ENCODE data around the gene CHCHD6. TPM values are rescaled to one million over a fixed set of nuclear protein-coding genes. Genes with fewer than 3 reads are reported as not detected.

CHCHD6 gene
- total RNA-seq, 2 donors from 2014 or later, result 23.6 to 34.4 TPM

DNA sequence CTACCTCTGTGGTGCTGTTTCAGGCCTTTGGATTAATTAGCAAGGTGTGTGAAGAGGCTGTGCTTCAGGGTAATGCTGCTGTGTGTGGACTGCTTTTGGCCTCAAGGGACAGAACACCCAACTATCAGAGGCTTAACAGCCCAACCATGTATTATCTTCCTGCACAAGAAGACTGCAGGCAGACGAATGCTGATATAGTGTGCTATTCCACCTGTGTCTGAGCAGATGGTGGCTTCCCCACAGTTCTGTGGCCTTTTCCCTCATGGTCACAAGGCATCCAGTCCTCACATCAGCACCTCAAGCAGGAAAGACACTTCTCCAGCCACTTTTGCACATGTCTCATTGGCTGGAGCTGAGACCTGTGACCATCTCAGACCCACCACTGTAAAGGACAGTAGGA lies 76.6 kb downstream of the CHCHD6 start:
- no peak overlapping the region for H3K27ac ChIP-seq (ENCODE audit: low read depth, low read length)
- no peak overlapping the region for H3K4me3 ChIP-seq (ENCODE audit: low read length)
- H3K9ac ChIP-seq (ENCODE audit: extremely low read depth, low read length, poor library complexity, severe bottlenecking), result no peak overlapping the region
- DNase-seq, result no peak
- H3K4me1 Mint-ChIP-seq, result peaks cover 19% of the 10 kb centered on the region
- no peak overlapping the region for H3K4me3 Mint-ChIP-seq
- H3K9me3 ChIP-seq (ENCODE audit: control insufficient read depth, low read length), result no peaks in the 10 kb centered on the region
- H3K36me3 ChIP-seq (ENCODE audit: control insufficient read depth, insufficient read depth, low read length), result no peaks in the 10 kb centered on the region
- TF ChIP-seq, protein P1, sequence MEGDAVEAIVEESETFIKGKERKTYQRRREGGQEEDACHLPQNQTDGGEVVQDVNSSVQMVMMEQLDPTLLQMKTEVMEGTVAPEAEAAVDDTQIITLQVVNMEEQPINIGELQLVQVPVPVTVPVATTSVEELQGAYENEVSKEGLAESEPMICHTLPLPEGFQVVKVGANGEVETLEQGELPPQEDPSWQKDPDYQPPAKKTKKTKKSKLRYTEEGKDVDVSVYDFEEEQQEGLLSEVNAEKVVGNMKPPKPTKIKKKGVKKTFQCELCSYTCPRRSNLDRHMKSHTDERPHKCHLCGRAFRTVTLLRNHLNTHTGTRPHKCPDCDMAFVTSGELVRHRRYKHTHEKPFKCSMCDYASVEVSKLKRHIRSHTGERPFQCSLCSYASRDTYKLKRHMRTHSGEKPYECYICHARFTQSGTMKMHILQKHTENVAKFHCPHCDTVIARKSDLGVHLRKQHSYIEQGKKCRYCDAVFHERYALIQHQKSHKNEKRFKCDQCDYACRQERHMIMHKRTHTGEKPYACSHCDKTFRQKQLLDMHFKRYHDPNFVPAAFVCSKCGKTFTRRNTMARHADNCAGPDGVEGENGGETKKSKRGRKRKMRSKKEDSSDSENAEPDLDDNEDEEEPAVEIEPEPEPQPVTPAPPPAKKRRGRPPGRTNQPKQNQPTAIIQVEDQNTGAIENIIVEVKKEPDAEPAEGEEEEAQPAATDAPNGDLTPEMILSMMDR (conservative IDR thresholded peaks at IDR 0.05), result no peak
- no peaks in the 10 kb centered on the region for H3K27me3 Mint-ChIP-seq (ENCODE audit: insufficient read depth)
- H3K27ac Mint-ChIP-seq, result no peak overlapping the region
- H3K4me1 ChIP-seq (ENCODE audit: control insufficient read depth, insufficient read depth, low read length), result no peaks in the 10 kb centered on the region
- H3K9me3 Mint-ChIP-seq, result no peaks in the 10 kb centered on the region
- WGBS, 2 experiments (ENCODE audit: insufficient coverage in 1 of 2, insufficient read length in 1 of 2), result 91 to 100% methylated on average over 1 of the region's 1 CpG
- no peaks in the 10 kb centered on the region for H3K27me3 ChIP-seq (ENCODE audit: control insufficient read depth, insufficient read depth, low read length, poor library complexity, severe bottlenecking)
- peaks cover 6% of the 10 kb centered on the region for H3K36me3 Mint-ChIP-seq (ENCODE audit: low read depth)

DNA sequence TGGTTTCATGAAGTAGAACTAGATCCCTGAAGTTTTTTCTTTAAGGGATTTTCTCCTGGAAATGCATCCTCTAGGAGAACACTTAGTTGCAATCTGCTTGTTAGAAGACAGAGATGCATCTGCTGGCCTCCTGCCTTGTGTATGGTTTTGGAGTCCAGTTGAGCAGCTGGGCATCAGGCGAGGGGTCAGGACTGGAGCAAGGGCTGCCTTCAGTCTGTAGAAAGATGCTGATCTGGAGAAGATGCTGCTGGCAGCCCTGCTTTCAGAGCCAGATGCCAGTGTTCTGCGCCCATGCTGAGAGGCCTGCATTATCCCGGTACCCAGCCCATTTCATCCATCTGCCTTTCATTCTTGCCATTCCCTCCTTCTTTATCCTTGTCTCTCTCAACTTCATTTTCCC lies 77.4 kb downstream of the CHCHD6 start:
- Mint-ChIP-seq H3K27me3 (ENCODE audit: insufficient read depth) (no peaks in the 10 kb centered on the region), H3K4me1 (peaks cover 19% of the 10 kb centered on the region), H3K9me3 (no peaks in the 10 kb centered on the region), H3K4me3 (no peak overlapping the region), H3K27ac (no peak overlapping the region), H3K36me3 (ENCODE audit: low read depth) (peaks cover 6% of the 10 kb centered on the region)
- Histone ChIP-seq H3K27me3 (ENCODE audit: control insufficient read depth, insufficient read depth, low read length, poor library complexity, severe bottlenecking) (no peaks in the 10 kb centered on the region), H3K36me3 (ENCODE audit: control insufficient read depth, insufficient read depth, low read length) (no peaks in the 10 kb centered on the region), H3K4me3 (ENCODE audit: low read length) (no peak overlapping the region), H3K27ac (ENCODE audit: low read depth, low read length) (no peak overlapping the region), H3K9ac (ENCODE audit: extremely low read depth, low read length, poor library complexity, severe bottlenecking) (no peak overlapping the region), H3K4me1 (ENCODE audit: control insufficient read depth, insufficient read depth, low read length) (no peaks in the 10 kb centered on the region), H3K9me3 (ENCODE audit: control insufficient read depth, low read length) (no peaks in the 10 kb centered on the region)
- TF ChIP-seq, protein P1 (conservative IDR thresholded peaks at IDR 0.05), result no peak
- 93 to 100% methylated on average over 2 to 3 of the region's 3 CpGs for WGBS, 2 experiments (ENCODE audit: insufficient coverage in 1 of 2, insufficient read length in 1 of 2)
- no peak for DNase-seq

DNA sequence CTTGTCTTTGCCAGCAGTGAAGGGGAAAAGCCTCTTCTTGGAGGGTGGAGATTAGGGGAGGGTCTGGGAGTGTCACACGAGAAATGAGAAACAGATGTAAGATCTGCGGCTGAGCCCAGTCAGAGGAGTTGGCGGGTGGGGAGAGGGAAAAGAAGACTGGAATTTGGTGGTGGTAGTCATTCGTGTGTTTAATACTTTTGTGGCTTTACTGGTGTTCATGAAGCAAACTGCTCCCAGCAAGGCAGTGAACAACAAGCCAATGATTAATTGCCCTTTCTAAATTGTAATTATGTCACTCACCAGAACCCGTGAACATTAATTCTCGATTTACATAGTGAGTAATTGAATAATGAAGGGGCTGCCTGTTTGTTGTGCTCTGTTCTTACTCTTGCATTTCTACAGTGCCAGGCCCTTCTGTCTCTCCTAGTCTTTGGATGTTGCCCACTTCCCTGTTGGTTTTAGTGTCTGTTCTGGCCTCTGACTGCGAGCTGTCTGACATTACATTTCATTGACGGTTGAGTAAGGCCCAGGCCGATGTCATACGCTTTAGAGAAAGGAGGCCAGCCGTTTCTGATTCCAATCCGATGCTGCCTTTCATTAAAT lies 78.0 kb downstream of the CHCHD6 start:
- H3K9ac ChIP-seq (ENCODE audit: extremely low read depth, low read length, poor library complexity, severe bottlenecking), result no peak overlapping the region
- Mint-ChIP-seq H3K27me3 (ENCODE audit: insufficient read depth) (no peaks in the 10 kb centered on the region), H3K36me3 (ENCODE audit: low read depth) (peaks cover 6% of the 10 kb centered on the region), H3K9me3 (no peaks in the 10 kb centered on the region), H3K4me1 (peaks cover 19% of the 10 kb centered on the region), H3K4me3 (no peak overlapping the region), H3K27ac (peak overlapping the region; percentile 56)
- no peak overlapping the region for H3K4me3 ChIP-seq (ENCODE audit: low read length)
- TF ChIP-seq, protein P1 (conservative IDR thresholded peaks at IDR 0.05), result no peak
- peak overlapping the region; percentile 14 for H3K27ac ChIP-seq (ENCODE audit: low read depth, low read length)
- WGBS, 2 experiments (ENCODE audit: insufficient coverage in 1 of 2, insufficient read length in 1 of 2), result 91 to 92% methylated on average over 9 to 12 of the region's 12 CpGs
- no peak for DNase-seq
- no peaks in the 10 kb centered on the region for H3K9me3 ChIP-seq (ENCODE audit: control insufficient read depth, low read length)
- H3K27me3 ChIP-seq (ENCODE audit: control insufficient read depth, insufficient read depth, low read length, poor library complexity, severe bottlenecking), result no peaks in the 10 kb centered on the region
- no peaks in the 10 kb centered on the region for H3K36me3 ChIP-seq (ENCODE audit: control insufficient read depth, insufficient read depth, low read length)
- H3K4me1 ChIP-seq (ENCODE audit: control insufficient read depth, insufficient read depth, low read length), result no peaks in the 10 kb centered on the region
